CD4-positive, CD25-positive, alpha-beta regulatory T cell (primary cell): ENCODE measurements around the gene PDIA3. TPM values are rescaled to one million over a fixed set of nuclear protein-coding genes. Genes with fewer than 3 reads are reported as not detected.
A peak's percentile ranks its signal among the peaks of the same experiment; 100 is the strongest.

ENCODE experiments used
- ATAC-seq, 2 donors: fragments of 150-1000 bp; cut with Tn5 transposase; one replicate each; pipeline ENCODE4 v1.10.0; 2021; ENCODE audit warnings: low read depth in 2 of 2, moderate number of reproducible peaks in 2 of 2, moderate library complexity in 1 of 2
- DNase-seq, 3 donors: peaks; one replicate each; pipeline versions ENCODE4 v3.0.0 to v3.0.0-alpha.2; 2012 to 2022; ENCODE audit warnings: mixed read lengths in 1 of 3
- H3K27ac ChIP-seq: one replicate; pipeline ENCODE4 v1.7.0; 2013; ENCODE audit warnings: mild to moderate bottlenecking, low read length; ENCODE audit not compliant: insufficient read depth, poor library complexity, severe bottlenecking
- H3K27me3 ChIP-seq: one replicate; pipeline ENCODE4 v1.7.0; 2013; ENCODE audit warnings: low read length; ENCODE audit not compliant: control insufficient read depth, insufficient read depth
- H3K36me3 ChIP-seq: one replicate; pipeline ENCODE4 v1.7.0; 2013; ENCODE audit warnings: mild to moderate bottlenecking, low read length, moderate library complexity; ENCODE audit not compliant: control insufficient read depth, insufficient read depth
- H3K4me1 ChIP-seq: 2 replicates; pipeline ENCODE4 v1.7.0; 2013; ENCODE audit warnings: mild to moderate bottlenecking, low read length; ENCODE audit not compliant: insufficient read depth, control insufficient read depth, poor library complexity, severe bottlenecking
- H3K4me3 ChIP-seq: one replicate; pipeline ENCODE4 v1.7.0; 2013; ENCODE audit warnings: low read depth, mild to moderate bottlenecking, low read length, moderate library complexity
- H3K9me3 ChIP-seq, 2 experiments: 1 replicate in 1 of 2; 2 replicates in 1 of 2; pipeline ENCODE4 v1.7.0; 2013; ENCODE audit warnings: low read length in 2 of 2, mild to moderate bottlenecking in 1 of 2, moderate library complexity in 1 of 2; ENCODE audit not compliant: control insufficient read depth in 2 of 2
- H3K27ac Mint-ChIP-seq, 3 donors: one replicate each; pipeline ENCODE4 v1.8.0; 2020 to 2022; ENCODE audit warnings: mild to moderate bottlenecking in 3 of 3, mixed read lengths in 3 of 3, moderate library complexity in 2 of 3
- H3K27me3 Mint-ChIP-seq: one replicate; pipeline ENCODE4 v1.8.0; 2022; ENCODE audit warnings: mild to moderate bottlenecking, mixed read lengths
- H3K36me3 Mint-ChIP-seq: one replicate; pipeline ENCODE4 v1.8.0; 2020; ENCODE audit warnings: mixed read lengths
- H3K4me1 Mint-ChIP-seq, 4 donors: one replicate each; pipeline ENCODE4 v1.8.0; 2020 to 2022; ENCODE audit warnings: mixed read lengths in 4 of 4, mild to moderate bottlenecking in 1 of 4
- H3K4me3 Mint-ChIP-seq, 4 donors: one replicate each; pipeline ENCODE4 v1.8.0; 2020 to 2022; ENCODE audit warnings: mild to moderate bottlenecking in 4 of 4, mixed read lengths in 4 of 4, moderate library complexity in 3 of 4
- H3K9me3 Mint-ChIP-seq, 7 donors: one replicate each; pipeline ENCODE4 v1.8.0; 2020 to 2022; ENCODE audit warnings: mixed read lengths in 7 of 7, mild to moderate bottlenecking in 3 of 7, moderate library complexity in 2 of 7
- polyA plus RNA-seq, 4 donors: library from polyadenylated mRNA; unstranded; fragments of 300-500 nt; fragmentation: Illumina TruSeq; gene quantifications; one replicate each; pipeline ENCODE4 v1.2.3, GENCODE V29; 2021
- total RNA-seq: library from RNA; stranded (reverse); gene quantifications from one replicate; pipeline ENCODE4 v1.2.3, GENCODE V29; 2022

Gene PDIA3
- total and polyA plus RNA-seq, 5 donors from 2014 or later: 156 to 305 (median 227) TPM

DNA sequence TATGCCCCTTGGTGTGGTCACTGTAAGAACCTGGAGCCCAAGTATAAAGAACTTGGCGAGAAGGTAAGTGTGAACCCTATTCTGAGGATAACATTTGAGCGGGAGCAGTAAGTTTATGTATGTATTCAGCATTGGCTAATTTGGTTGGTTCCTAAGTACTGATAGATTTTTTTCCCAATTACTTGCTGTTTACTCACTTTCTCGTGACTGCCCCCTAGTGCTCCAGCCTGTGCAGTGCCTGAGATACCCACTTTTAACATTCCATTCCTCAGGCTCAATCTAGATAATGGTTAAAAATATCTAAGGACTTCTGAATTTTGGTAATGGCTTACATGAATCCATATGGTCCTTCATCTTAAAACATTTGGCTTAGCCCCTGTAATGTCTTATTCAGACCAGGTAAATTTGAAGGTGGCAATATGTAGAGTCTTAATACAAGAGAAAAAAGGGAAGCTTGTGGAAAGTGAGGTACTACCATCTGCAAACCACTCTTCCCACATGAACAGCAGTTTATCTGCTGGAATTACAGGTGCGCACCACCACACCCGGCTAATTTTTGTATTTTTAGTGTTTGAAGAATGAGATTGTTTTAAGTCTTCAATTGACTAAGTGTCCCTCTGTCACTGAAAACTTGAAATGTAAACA lies 23.5 kb downstream of the PDIA3 start:
- Mint-ChIP-seq H3K4me3 (no peak overlapping the region), H3K27me3 (no peaks in the 10 kb centered on the region), H3K27ac (peak overlapping the region in 2 of 3 donors; percentile 45 to 70), H3K9me3 (no peaks in the 10 kb centered on the region), H3K36me3 (peaks cover 45% of the 10 kb centered on the region), H3K4me1 (peaks cover 0 to 7% (median 4%) of the 10 kb centered on the region in 4 donors)
- peaks cover 83% of the 10 kb centered on the region for H3K36me3 ChIP-seq
- ATAC-seq: peak; percentile 71 to 74
- no peaks in the 10 kb centered on the region for H3K27me3 ChIP-seq
- no peak overlapping the region for H3K4me3 ChIP-seq
- no peaks in the 10 kb centered on the region for H3K4me1 ChIP-seq
- no peaks in the 10 kb centered on the region for H3K9me3 ChIP-seq
- peak; percentile 40 to 68 (median 53) for DNase-seq
- H3K27ac ChIP-seq: no peak overlapping the region

DNA sequence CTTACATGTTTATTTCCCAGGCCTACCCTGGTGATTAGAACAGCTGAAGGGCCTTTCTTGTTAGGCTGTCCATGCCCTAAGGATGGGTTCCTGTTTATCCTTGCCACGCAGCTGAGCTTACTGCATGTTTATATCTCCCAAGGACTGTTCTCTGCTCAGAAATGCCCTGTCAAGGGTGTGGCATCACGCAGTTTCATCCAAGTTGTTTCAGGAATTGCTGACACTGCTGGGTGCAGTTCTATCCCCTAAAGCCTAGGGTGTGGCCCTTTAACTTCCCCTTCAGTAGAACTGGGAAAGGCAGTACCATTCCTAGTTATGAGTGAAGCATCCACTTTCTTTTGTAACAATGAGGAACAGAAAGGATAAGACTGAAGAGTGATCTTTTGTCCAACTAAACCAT lies 25.6 kb downstream of the PDIA3 start:
- DNase-seq (no peak), ATAC-seq (no peak)
- Histone ChIP-seq H3K36me3 (peaks cover 62% of the 10 kb centered on the region), H3K4me1 (peaks cover 2% of the 10 kb centered on the region), H3K27me3 (no peaks in the 10 kb centered on the region), H3K9me3 (no peaks in the 10 kb centered on the region), H3K27ac (no peak overlapping the region), H3K4me3 (no peak overlapping the region)
- H3K4me3 Mint-ChIP-seq: no peak overlapping the region
- peak overlapping the region in 1 of 3 donors; percentile 38 for H3K27ac Mint-ChIP-seq
- H3K9me3 Mint-ChIP-seq: no peaks in the 10 kb centered on the region
- H3K4me1 Mint-ChIP-seq: peaks cover 0 to 8% (median 5%) of the 10 kb centered on the region in 4 donors
- peaks cover 37% of the 10 kb centered on the region for H3K36me3 Mint-ChIP-seq
- H3K27me3 Mint-ChIP-seq: no peaks in the 10 kb centered on the region

DNA sequence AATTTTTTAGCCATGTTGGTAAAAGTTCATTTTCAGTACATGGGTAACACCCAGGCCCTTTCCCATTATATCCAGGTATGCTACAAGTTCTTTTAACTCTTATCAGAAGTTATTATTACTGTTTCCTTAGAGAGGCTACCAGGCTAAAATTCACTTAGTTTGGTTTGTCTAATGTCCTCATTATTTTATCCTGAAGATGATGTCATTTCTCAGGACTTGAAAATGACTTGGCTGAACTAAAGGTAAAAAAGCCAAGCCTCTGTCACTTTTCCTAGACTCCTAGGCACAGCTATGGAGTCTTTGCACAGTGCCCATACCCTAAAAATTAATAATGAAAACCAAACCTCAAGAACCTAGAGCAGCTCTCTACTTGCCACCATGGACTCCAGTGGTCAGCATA lies 26.4 kb downstream of the PDIA3 start:
- Histone ChIP-seq H3K4me3 (no peak overlapping the region), H3K27ac (no peak overlapping the region), H3K36me3 (peaks cover 54% of the 10 kb centered on the region), H3K27me3 (no peaks in the 10 kb centered on the region), H3K9me3 (no peaks in the 10 kb centered on the region), H3K4me1 (peaks cover 8% of the 10 kb centered on the region)
- peaks cover 37% of the 10 kb centered on the region for H3K36me3 Mint-ChIP-seq
- peaks cover 6% of the 10 kb centered on the region for H3K27me3 Mint-ChIP-seq
- H3K4me1 Mint-ChIP-seq: peaks cover 0 to 15% (median 9%) of the 10 kb centered on the region in 4 donors
- ATAC-seq: no peak
- no peaks in the 10 kb centered on the region for H3K9me3 Mint-ChIP-seq
- DNase-seq: no peak
- peak overlapping the region in 1 of 4 donors; percentile 34 for H3K4me3 Mint-ChIP-seq
- no peak overlapping the region for H3K27ac Mint-ChIP-seq

DNA sequence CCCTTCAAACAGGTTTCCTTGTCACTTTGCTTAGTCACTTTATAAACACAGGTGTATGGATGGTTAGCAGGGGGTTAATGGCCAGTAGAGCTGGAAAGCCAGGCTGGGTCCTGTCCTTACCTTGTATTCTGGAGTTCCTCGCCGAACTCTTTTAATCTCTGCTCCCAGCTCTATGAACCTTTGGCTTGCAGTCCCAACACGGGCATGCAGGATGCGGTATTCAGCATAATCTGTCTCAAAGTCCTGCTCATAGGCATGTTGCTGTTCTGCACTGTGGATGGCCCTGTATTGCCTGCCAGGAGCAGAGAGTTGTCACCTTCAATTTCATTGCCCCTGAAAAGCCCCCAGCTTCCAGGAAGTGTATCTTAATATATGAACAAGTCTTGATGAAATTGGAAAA lies 27.8 kb downstream of the PDIA3 start:
- Histone ChIP-seq H3K4me3 (no peak overlapping the region), H3K27ac (no peak overlapping the region), H3K9me3 (no peaks in the 10 kb centered on the region), H3K4me1 (peaks cover 15% of the 10 kb centered on the region), H3K36me3 (peaks cover 40% of the 10 kb centered on the region), H3K27me3 (no peaks in the 10 kb centered on the region)
- DNase-seq (no peak), ATAC-seq (no peak)
- Mint-ChIP-seq H3K4me1 (peaks cover 0 to 21% (median 12%) of the 10 kb centered on the region in 4 donors), H3K27me3 (peaks cover 11% of the 10 kb centered on the region), H3K36me3 (peaks cover 33% of the 10 kb centered on the region), H3K9me3 (peaks cover 0 to 3% (median 0%) of the 10 kb centered on the region in 7 donors), H3K4me3 (peak overlapping the region in 2 of 4 donors; percentile 45 to 93), H3K27ac (peak overlapping the region in 1 of 3 donors; percentile 63)

DNA sequence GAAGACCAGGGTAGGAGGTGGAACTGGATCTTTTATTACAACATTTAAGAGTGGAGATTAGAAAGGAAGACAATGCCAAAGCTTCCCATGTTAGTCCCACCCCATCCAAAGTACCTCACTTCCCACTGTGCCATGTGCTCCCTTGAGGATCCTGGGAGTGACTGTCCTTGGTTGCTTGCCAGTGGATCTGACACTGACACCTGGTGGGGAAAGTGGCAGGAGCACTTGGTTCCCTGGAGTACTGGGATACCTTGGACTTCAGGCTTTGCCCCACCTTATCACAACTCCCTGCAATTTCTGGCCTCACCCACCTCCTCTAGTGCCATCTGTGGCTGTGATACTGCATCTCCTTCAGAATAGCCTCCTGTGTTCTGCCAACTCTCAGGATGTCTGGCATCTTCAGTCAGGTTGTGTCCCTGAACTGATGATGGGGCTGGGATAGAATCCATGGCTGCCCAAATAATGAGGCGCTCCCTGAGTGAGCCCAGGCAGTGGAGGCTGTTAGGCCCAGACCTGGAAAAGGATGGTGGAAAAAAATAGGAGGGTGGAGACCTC lies 29.2 kb downstream of the PDIA3 start:
- H3K27me3 ChIP-seq: no peaks in the 10 kb centered on the region
- H3K27me3 Mint-ChIP-seq: peaks cover 15% of the 10 kb centered on the region
- no peak overlapping the region for H3K27ac ChIP-seq
- peaks cover 22% of the 10 kb centered on the region for H3K36me3 Mint-ChIP-seq
- peak overlapping the region; percentile 93 to 95 (median 94) for H3K4me3 Mint-ChIP-seq
- peaks cover 0 to 3% (median 0%) of the 10 kb centered on the region in 7 donors for H3K9me3 Mint-ChIP-seq
- no peak for DNase-seq
- peaks cover 15% of the 10 kb centered on the region for H3K4me1 ChIP-seq
- ATAC-seq: no peak
- H3K9me3 ChIP-seq: no peaks in the 10 kb centered on the region
- no peak overlapping the region for H3K4me3 ChIP-seq
- H3K36me3 ChIP-seq: peaks cover 27% of the 10 kb centered on the region
- H3K27ac Mint-ChIP-seq: peak overlapping the region in 1 of 3 donors; percentile 85
- H3K4me1 Mint-ChIP-seq: peaks cover 0 to 22% (median 7%) of the 10 kb centered on the region in 4 donors

DNA sequence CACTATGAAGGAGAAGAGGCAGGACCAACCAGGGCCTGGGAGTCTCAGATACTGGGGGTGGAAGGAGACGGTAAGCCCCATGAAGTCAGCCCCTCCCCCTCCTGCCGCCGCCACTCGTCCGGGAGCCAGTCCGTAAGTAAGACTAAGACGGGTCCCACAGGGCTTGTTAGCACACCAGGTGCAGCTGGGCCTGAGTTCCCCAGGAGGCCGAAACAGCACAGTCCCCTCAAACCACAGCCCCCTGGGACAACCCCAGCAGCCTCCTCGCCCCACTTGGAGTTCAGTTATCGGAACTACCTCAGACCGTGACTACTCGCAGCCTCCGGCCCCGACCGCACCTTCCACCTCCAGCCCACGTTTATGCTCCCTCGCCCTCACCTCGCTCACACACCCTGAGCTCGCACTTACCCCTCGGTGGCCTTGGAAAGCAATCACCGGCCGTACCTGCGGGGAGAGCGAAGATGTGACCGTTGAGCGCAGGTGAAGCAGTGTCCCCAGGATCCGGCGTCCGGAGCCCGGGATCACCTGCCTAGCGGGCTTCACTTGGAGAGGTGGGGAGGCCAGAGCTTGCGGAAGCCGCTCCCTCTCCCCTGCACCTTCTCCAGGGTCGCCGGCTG lies 30.0 kb downstream of the PDIA3 start:
- ATAC-seq (peak in 1 of 2 donors; percentile 2), DNase-seq (no peak)
- Histone ChIP-seq H3K27me3 (no peaks in the 10 kb centered on the region), H3K4me1 (peaks cover 15% of the 10 kb centered on the region), H3K36me3 (peaks cover 20% of the 10 kb centered on the region), H3K9me3 (no peaks in the 10 kb centered on the region), H3K27ac (peak overlapping the region; percentile 68), H3K4me3 (no peak overlapping the region)
- Mint-ChIP-seq H3K4me3 (peak overlapping the region; percentile 93 to 95 (median 94)), H3K27ac (peak overlapping the region in 2 of 3 donors; percentile 76 to 83), H3K9me3 (peaks cover 0 to 3% (median 0%) of the 10 kb centered on the region in 7 donors), H3K4me1 (peaks cover 0 to 22% (median 7%) of the 10 kb centered on the region in 4 donors), H3K36me3 (peaks cover 16% of the 10 kb centered on the region), H3K27me3 (peaks cover 22% of the 10 kb centered on the region)

DNA sequence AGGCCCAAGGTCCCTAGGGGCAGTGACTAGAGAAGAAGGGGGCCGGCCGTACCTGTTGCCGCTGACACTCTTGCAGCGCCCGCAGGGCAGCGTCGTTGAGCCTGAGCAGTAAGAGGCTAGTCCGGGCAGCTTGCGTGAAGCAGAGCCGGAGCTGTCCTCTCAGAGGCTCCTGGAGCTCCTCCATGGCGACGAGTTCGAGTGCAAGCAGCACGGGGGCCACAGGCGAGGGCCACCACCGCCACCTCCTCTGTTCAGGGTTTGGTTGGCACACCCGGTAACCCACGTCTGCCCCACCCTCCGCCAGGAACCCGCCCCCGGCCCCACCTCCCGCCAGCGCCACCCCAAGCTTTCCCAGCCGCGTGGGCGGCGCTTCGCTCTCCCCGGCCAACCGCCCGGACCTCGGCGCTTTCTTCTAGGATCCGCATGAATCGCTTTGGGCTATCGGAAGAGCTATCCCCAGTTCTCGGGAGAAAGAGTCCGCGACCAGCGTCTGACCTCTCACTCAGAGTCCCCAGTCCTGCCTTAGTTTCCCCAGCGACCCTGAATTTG lies 30.6 kb downstream of the PDIA3 start, which contains the start of gene ELL3:
TSS of gene ELL3 (minus strand) at position 249 of the 549 bp plus-strand sequence. CDS start at position 184, 65 bp downstream.
- DNase-seq: peak; percentile 70 to 86 (median 72)
- Histone ChIP-seq H3K27ac (peak within 1 kb of the TSS; percentile 68), H3K9me3 (no peaks in the 10 kb centered on the region), H3K27me3 (no peaks in the 10 kb centered on the region), H3K4me3 (peak within 1 kb of the TSS; percentile 82), H3K36me3 (peaks cover 14% of the 10 kb centered on the region), H3K4me1 (peaks cover 15% of the 10 kb centered on the region)
- Mint-ChIP-seq H3K4me1 (peaks cover 0 to 22% (median 7%) of the 10 kb centered on the region in 4 donors), H3K4me3 (peak within 1 kb of the TSS; percentile 93 to 95 (median 94)), H3K27ac (peak within 1 kb of the TSS; percentile 77 to 93 (median 91)), H3K9me3 (peaks cover 0 to 3% (median 0%) of the 10 kb centered on the region in 7 donors), H3K27me3 (peaks cover 22% of the 10 kb centered on the region), H3K36me3 (peaks cover 10% of the 10 kb centered on the region)
- peak; percentile 74 to 75 for ATAC-seq
